AG10803 (cell line): Measurements from ENCODE around the gene CALY.

ENCODE experiments used
- DNase-seq: peaks from one replicate; pipeline ENCODE4 v3.0.0; 2010; ENCODE audit warnings: low read depth
- H3K4me3 ChIP-seq: 2 replicates; pipeline ENCODE4 v1.5.1; 2011; ENCODE audit warnings: mild to moderate bottlenecking, low read length, control low read depth
- CTCF ChIP-seq: conservative IDR thresholded peaks from 2 replicates; pipeline ENCODE4 v1.5.1; 2011; ENCODE audit warnings: mild to moderate bottlenecking, low read length, control low read depth, inconsistent platforms

CALY gene

GRCh38 chr10:133355266-133355665 is 18.6 kb upstream of the CALY start:
- DNase-seq = no peak
- TF ChIP-seq CTCF = no peak
- no peak overlapping the region for H3K4me3 ChIP-seq

GRCh38 chr10:133354672-133355240 is 18.1 kb upstream of the CALY start:
- H3K4me3 ChIP-seq = no peak overlapping the region
- no peak for DNase-seq
- no peak for TF ChIP-seq CTCF

- no peak for DNase-seq
- no peak overlapping the region for H3K4me3 ChIP-seq
- no peak for TF ChIP-seq CTCF
These were observed 17.4 kb upstream of the CALY start for GRCh38 chr10:133353988-133354605.

DNA sequence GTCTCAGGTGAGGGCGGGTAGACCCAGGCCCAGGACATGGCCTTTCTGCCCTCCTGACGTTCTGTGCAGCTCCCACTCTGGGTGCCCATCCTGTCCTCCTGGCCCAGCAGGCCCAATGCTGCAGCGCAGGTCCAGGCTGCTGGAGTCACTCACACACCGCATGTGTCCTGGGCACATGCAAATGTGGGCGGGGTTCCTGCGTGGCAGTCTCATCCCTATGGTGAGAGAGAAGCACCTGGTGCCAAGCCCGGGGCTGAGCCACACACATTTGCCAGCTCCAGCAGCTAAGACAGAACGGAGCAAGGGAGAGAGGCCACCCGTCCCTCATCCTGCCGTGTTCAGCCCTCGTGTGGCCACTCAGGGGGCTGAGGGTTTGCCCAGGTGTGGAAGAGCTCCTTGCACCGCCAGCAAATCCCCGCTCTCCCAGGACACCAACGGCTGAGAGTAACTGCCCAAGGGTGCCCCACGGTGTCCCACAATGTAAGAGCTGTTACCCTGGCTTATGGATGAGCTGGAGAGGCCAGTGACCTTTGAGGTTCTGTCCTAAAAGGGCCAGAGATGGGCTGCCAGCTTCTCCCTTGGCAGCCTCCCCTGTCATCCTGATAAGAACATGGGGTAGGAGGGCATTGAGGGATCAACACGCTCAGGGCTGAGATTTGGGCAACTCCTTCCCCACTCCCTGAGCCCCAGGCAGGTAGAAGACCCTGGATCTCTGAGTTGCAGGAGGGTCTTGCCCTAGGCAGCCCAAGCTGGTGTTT is 16.7 kb upstream of the CALY start:
- DNase-seq = no peak
- no peak overlapping the region for H3K4me3 ChIP-seq

DNA sequence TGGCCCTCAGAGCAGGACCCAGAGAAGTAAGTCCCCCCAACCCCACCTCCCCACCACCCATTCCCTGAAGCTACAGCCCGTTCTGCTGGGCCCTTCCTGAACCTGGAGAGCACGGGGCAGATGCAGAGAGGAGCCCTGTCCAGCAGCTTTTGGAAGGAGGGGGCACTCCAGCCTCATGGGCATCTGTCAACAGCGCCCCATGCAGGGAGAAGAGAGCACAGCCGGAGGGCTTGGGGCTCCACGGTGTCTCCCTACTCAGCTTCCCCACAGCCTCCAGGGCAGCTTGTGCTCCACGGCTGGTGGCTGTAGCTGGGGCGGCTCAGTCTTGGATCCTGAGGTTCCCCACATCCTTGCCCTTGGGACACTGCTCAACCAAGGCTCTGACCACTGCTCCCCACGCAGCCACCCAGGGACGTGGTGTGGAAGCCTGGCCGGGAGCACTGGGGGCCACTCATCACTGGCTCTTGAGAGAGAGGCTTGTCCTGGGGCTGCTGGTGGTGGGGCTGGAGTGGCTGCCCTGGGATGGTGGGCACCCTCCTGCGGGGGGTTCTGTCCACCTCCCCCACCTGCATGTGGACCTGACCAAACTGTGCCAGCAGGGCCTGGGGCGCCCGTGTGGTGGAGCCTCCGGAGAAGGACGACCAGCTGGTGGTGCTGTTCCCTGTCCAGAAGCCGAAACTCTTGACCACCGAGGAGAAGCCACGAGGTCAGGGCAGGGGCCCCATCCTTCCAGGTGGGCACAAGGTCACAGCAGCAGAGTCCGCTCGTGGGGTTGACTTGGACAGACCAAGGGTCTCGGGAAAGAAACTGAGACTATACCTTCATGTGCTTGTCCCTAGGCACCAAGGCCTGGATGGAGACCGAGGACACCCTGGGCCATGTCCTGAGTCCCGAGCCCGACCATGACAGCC is 15.0 kb upstream of the CALY start:
- DNase-seq = no peak
- TF ChIP-seq CTCF = no peak

More for the DNA sequence above, 16.7 kb upstream of the CALY start:
- TF ChIP-seq CTCF = no peak

DNA sequence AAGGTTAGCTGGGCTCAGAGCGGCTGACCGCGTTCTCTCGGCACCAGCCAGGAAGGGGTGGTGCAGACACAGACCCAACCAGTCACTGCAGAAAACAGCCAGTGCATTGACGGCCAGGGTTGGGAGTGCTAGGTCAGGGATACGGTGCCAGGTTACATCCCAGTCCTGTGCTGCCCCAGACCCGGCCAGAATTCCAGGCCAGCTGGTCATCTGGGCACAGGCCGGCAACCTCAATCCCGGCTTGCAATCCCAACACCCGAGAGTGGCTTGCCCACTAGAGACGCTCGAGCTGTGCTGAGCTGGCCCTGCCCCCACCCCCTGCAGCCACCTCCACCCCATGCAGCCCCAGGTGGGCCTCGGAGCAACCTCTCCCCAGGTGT is 14.2 kb upstream of the CALY start:
- no peak for DNase-seq
- no peak for TF ChIP-seq CTCF
- no peak overlapping the region for H3K4me3 ChIP-seq

More for the DNA sequence above, 15.0 kb upstream of the CALY start:
- H3K4me3 ChIP-seq = no peak overlapping the region
